Adrenal gland (tissue), 12 donors: ENCODE results near the gene YY1. TPM values are rescaled to one million over a fixed set of nuclear protein-coding genes. Genes with fewer than 3 reads are reported as not detected.
A peak's percentile ranks its signal among the peaks of the same experiment; 100 is the strongest.
"Not testable (repeated sequence)": the region's sequence is repeated elsewhere in the genome, so short reads cannot be mapped to it uniquely, and the experiment has no call there.

Source experiments
- DNase-seq, 7 donors: peaks; one replicate each; pipeline ENCODE4 v3.0.0-alpha.2; 2019 to 2020
- H3K27ac ChIP-seq, 5 donors: fragments of 200-600 bp; sonication (generic) in 4 of 5; 1 replicate in 3 of 5; 2 replicates in 2 of 5; pipeline versions ENCODE4 v1.5.1 to v1.8.0; 2016 to 2020; ENCODE audit warnings: mild to moderate bottlenecking in 1 of 5
- H3K27me3 ChIP-seq: fragments of 200-600 bp; 2 replicates; pipeline ENCODE4 v1.8.0; 2021
- H3K36me3 ChIP-seq, 2 donors: fragments of 200-600 bp; replicated peaks in 1 of 2; 1 replicate in 1 of 2; 2 replicates in 1 of 2; pipeline versions ENCODE4 v1.5.1 to v1.8.0; 2018 to 2022
- H3K4me1 ChIP-seq, 2 donors: fragments of 200-600 bp; replicated peaks in 1 of 2; 1 replicate in 1 of 2; 2 replicates in 1 of 2; pipeline versions ENCODE4 v1.5.1 to v1.8.0; 2018 to 2021
- H3K4me3 ChIP-seq, 4 donors: fragments of 200-600 bp; sonication (generic) in 3 of 4; one replicate each; pipeline ENCODE4 v1.5.1; 2016 to 2018
- H3K9me3 ChIP-seq, 3 donors: fragments of 200-600 bp; sonication (generic) in 1 of 3; replicated peaks in 1 of 3; 1 replicate in 2 of 3; 2 replicates in 1 of 3; pipeline versions ENCODE4 v1.5.1 to v1.8.0; 2016 to 2021
- POLR2A ChIP-seq, 2 donors: fragments of 450-650 bp; IDR thresholded peaks; one replicate each; pipeline ENCODE4 v1.6.1; 2017; ENCODE audit warnings: antibody characterized with exemption in 2 of 2, mild to moderate bottlenecking in 2 of 2, moderate library complexity in 1 of 2
- WGBS, 4 donors: extraction: QIAGEN DNeasy Blood & Tissue Kit in 2 of 4; methylation state at CpG; one replicate each; pipeline versions ENCODE4 v1.1.5 to v1.1.7; 2013 to 2017; 5-methylcytosine and 5-hydroxymethylcytosine counted together
- intact Hi-C, 2 donors: fragments of 100-400 bp; cut with DNase I; formaldehyde crosslinking; loops; one replicate each; pipeline versions ENCODE4 v1.14.1 to v1.15.0; 2022 to 2023
- polyA plus RNA-seq, 3 donors: library from polyadenylated mRNA; stranded (reverse); fragments of 200-250 nt in 2 of 3; fragments of 350-450 nt in 1 of 3; fragmentation: Illumina TruSeq in 1 of 3; extraction: RNeasy Lipid Tissue Mini Kit (QIAGEN cat#74804) in 1 of 3; gene quantifications; one replicate each; pipeline ENCODE4 v1.2.3, GENCODE V29; 2013 to 2014
- total RNA-seq, 9 donors: library from RNA; depleted of rRNA in 4 of 9; stranded (reverse); fragments of >200 nt in 4 of 9; fragments of 120-200 nt in 1 of 9; fragmentation: NEBNext Ultra II Directional in 1 of 9; extraction: Animal tissue kit (Norgen Biotek cat#: 25700) in 1 of 9; gene quantifications; one replicate each; pipeline versions ENCODE4 v1.1.0 to v1.2.4, GENCODE V29; 2013 to 2023
- TF ChIP-seq, protein P1 (sequence below), 6 experiments: fragments of 450-650 bp in 4 of 6; fragments of 200-600 bp in 2 of 6; sonication (generic) in 1 of 6; IDR thresholded peaks; 1 replicate in 5 of 6; 2 replicates in 1 of 6; pipeline versions ENCODE4 v1.5.1 to v1.8.0; 2016 to 2021; ENCODE audit warnings: antibody characterized with exemption in 6 of 6, mild to moderate bottlenecking in 2 of 6, moderate library complexity in 1 of 6
- donor health status: healthy with polysubstance abuse.
- donor health status: Bipolar disorder and iron deficiency.
- donor health status: DM: yes; HTN: yes; CAD: no.
- donor health status: DM: no; HTN: no; CAD: no.
- donor health status: DM: no; HTN: no; CAD: no.
- donor health status: DM: yes; HTN: yes; CAD: no.

Gene YY1
- total and polyA plus RNA-seq, 12 donors: 20.1 to 79.7 (median 52.4) TPM

DNA sequence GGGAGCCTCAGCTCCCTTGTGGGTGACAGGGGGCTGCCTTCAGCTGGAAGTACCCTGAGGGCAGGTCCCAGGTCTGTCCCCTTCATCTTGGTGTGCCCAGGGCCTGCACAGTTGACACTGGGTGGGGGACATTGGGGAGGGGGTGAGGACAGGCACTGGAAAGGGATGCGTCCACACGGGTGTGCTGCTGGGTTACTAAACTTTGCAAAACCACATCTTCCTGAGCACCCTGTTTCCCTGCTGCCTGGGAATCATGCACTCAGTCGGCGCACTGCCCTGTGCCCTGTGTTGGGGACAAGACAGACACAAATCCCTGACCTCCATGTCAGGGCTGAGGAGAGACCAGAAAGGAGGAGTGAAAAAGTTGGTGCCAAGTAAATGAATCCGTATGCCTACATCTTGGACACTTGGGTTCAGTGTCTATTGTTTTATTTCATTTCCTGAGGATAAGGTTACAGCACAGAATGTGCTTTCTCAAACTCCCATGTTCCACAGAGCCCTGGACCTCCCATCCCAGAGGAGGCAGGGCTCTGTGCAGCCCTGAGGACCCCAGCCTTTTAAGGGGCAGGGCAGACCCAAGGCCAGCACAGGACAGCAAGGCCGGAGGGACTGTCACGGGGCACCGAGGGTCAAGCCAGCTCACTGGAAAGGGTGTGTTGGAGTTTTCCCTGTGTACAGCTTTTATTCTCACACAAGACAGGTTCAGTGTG is 70.2 kb downstream of the YY1 start:
- intact Hi-C loops: loop anchor here in 1 of 2 donors (10.0 kb wide), 1 partner anchor 66 kb away; the partner anchor contains the start of gene WDR25
- TF ChIP-seq, protein P1, sequence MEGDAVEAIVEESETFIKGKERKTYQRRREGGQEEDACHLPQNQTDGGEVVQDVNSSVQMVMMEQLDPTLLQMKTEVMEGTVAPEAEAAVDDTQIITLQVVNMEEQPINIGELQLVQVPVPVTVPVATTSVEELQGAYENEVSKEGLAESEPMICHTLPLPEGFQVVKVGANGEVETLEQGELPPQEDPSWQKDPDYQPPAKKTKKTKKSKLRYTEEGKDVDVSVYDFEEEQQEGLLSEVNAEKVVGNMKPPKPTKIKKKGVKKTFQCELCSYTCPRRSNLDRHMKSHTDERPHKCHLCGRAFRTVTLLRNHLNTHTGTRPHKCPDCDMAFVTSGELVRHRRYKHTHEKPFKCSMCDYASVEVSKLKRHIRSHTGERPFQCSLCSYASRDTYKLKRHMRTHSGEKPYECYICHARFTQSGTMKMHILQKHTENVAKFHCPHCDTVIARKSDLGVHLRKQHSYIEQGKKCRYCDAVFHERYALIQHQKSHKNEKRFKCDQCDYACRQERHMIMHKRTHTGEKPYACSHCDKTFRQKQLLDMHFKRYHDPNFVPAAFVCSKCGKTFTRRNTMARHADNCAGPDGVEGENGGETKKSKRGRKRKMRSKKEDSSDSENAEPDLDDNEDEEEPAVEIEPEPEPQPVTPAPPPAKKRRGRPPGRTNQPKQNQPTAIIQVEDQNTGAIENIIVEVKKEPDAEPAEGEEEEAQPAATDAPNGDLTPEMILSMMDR (IDR thresholded peaks at IDR 0.05): peak in 1 of 6 experiments; percentile 10
- no peak for TF ChIP-seq POLR2A (IDR thresholded peaks at IDR 0.05)
- Histone ChIP-seq H3K9me3 (no peaks in the 10 kb centered on the region), H3K27me3 (no peaks in the 10 kb centered on the region), H3K27ac (peak overlapping the region in 3 of 5 donors; percentile 29 to 67 (median 49)), H3K36me3 (no peaks in the 10 kb centered on the region), H3K4me3 (no peak overlapping the region), H3K4me1 (peaks cover 19 to 22% of the 10 kb centered on the region in 2 donors)
- no peak for DNase-seq
- 40 to 55% (median 43%) methylated on average over 2 to 8 of the region's 8 CpGs for WGBS, 4 donors

DNA sequence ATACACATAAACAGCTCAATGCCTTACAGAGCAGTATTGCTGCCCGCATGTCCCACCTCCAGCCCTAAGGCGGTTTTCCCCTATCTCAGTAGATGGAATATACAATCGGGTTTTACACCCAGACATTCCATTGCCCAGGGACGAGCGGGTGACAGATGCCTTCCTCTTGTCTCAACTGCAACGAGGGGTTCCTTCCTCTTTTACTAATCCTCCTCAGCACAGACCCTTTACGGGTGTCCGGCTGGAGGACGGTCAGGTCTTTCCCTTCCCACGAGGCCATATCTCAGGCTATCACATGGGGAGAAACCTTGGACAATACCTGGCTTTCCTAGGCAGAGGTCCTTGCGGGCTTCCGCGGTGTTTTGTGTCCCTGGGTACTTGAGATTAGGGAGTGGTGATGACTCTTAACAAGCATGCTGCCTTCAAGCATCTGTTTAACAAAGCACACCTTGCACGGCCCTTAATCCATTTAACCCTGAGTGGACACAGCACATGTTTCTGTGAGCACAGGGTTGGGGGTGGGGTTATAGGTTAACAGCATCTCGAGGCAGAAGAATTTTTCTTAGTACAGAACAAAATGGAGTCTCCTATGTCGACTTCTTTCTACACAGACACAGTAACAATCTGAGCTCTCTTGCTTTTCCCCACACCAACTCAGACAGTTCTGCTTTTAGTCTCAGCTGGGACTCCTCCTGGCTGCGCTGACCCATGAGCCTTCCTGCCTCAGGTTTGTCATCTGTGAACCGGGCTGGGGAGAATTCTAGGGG is 73.3 kb downstream of the YY1 start:
- H3K27ac ChIP-seq, H3K9me3 ChIP-seq, H3K36me3 ChIP-seq, H3K4me3 ChIP-seq, intact Hi-C loops, H3K27me3 ChIP-seq, DNase-seq: not testable (repeated sequence)
- peaks cover 6 to 14% of the 10 kb centered on the region in 2 donors for H3K4me1 ChIP-seq
- WGBS, 4 donors: 33 to 48% (median 41%) methylated on average over 15 to 18 of the region's 18 CpGs

DNA sequence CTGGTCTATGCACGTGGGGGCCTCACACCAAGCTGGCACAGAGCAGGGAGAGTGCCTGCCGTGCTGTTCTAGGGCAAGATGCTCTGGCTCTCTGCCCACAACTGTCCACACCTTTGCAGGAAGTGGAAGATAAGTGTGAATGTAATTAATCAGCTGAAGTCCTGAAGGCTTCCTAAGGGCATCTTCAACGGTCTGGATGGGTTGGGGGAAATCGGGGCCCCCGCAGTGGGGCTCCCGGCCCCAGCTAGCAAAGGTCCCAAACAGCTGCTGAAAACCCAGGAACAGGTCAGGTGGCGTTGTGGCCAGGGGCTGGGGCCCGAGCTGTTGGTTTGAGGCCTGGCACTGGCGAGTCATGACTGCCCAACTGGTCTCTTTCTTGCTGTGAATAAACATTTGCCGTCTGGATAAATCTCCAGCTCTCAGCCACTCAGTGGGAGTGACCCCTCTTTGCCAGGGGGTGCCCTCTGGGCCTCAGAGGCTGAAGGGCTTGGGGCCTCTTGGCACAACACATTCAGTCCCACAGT is 74.0 kb downstream of the YY1 start:
- no peaks in the 10 kb centered on the region for H3K36me3 ChIP-seq
- TF ChIP-seq, protein P1 (IDR thresholded peaks at IDR 0.05): no peak
- no peak for TF ChIP-seq POLR2A (IDR thresholded peaks at IDR 0.05)
- H3K27ac ChIP-seq: no peak overlapping the region
- DNase-seq: no peak
- WGBS, 4 donors: 59 to 80% (median 63%) methylated on average over 1 to 10 of the region's 10 CpGs
- H3K27me3 ChIP-seq: no peaks in the 10 kb centered on the region
- H3K4me1 ChIP-seq: peaks cover 6 to 14% of the 10 kb centered on the region in 2 donors
- intact Hi-C loops: no loop called here
- H3K4me3 ChIP-seq: no peak overlapping the region
- H3K9me3 ChIP-seq: no peaks in the 10 kb centered on the region

DNA sequence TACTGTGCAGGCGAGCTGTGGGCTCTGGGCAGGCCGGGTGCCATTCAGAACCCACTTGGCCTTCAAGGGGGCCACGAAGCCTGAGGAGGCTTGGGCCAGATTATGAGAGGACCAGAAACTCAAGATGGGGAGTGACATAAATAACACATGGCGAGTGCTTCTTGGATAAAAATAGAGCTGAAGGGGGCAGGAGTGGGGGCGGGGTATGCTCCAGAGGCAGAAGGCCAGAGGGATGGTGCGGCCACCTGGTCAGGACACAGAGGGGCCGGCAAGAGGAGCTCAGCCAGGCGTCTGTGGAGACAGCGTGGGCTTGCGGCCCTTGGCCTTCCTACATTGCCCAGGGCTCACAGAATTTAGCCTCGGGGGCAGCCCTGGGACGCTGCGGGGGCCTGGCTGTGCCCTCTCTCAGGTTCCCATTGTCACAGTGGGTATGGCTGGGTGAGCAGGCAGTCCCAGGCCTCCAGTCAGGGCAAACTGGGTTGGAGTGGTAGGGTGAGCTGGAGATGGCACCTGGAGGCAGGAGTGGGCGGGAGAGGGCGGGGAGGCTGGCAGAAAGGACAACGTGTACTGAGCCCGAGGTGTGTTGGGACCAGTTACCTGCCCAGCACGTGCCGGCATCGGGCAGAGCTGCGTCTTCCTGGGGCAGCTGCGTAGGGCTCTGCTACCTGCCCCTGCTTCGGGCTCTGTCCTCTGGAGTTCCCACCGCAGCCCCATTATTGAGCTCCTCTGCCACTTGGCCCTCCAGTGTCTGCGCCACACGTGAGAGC is 74.7 kb downstream of the YY1 start:
- H3K27me3 ChIP-seq: no peaks in the 10 kb centered on the region
- no peaks in the 10 kb centered on the region for H3K36me3 ChIP-seq
- H3K4me3 ChIP-seq: no peak overlapping the region
- TF ChIP-seq, protein P1 (IDR thresholded peaks at IDR 0.05): no peak
- TF ChIP-seq POLR2A (IDR thresholded peaks at IDR 0.05): no peak
- H3K9me3 ChIP-seq: no peaks in the 10 kb centered on the region
- DNase-seq: no peak
- H3K27ac ChIP-seq: no peak overlapping the region
- 85 to 89% (median 87%) methylated on average over 17 to 26 of the region's 26 CpGs for WGBS, 4 donors
- peaks cover 6 to 20% of the 10 kb centered on the region in 2 donors for H3K4me1 ChIP-seq
- intact Hi-C loops: no loop called here
